H9 (cell line): ENCODE measurements around the gene KRTAP10-6. TPM values are rescaled to one million over a fixed set of nuclear protein-coding genes. Genes with fewer than 3 reads are reported as not detected.

Experiments
- DNase-seq: peaks from one replicate; pipeline ENCODE4 v3.0.0-alpha.2; 2017
- H2AFZ ChIP-seq: one replicate; pipeline ENCODE4 v1.6.1; 2013; ENCODE audit warnings: mild to moderate bottlenecking, low read length, control low read depth, moderate library complexity
- H2AK5ac ChIP-seq: 2 replicates; pipeline ENCODE4 v1.6.1; 2013; ENCODE audit warnings: low read length, control low read depth, mixed read lengths; ENCODE audit not compliant: insufficient read length
- H2BK120ac ChIP-seq: one replicate; pipeline ENCODE4 v1.6.1; 2013; ENCODE audit warnings: low read depth, mild to moderate bottlenecking, low read length, control low read depth, inconsistent platforms; ENCODE audit not compliant: poor library complexity, severe bottlenecking
- H2BK12ac ChIP-seq: 2 replicates; pipeline ENCODE4 v1.6.1; 2013; ENCODE audit warnings: low read length, control low read depth, mixed read lengths, low read depth; ENCODE audit not compliant: insufficient read length
- H2BK15ac ChIP-seq: 2 replicates; pipeline ENCODE4 v1.6.1; 2013; ENCODE audit warnings: low read depth, low read length, control low read depth
- H2BK20ac ChIP-seq: one replicate; pipeline ENCODE4 v1.6.1; 2013; ENCODE audit warnings: low read depth, mild to moderate bottlenecking, low read length, control low read depth, inconsistent platforms; ENCODE audit not compliant: poor library complexity, severe bottlenecking
- H2BK5ac ChIP-seq: 2 replicates; pipeline ENCODE4 v1.6.1; 2013; ENCODE audit warnings: low read length, control low read depth, mixed read lengths; ENCODE audit not compliant: insufficient read length
- H3K14ac ChIP-seq: 2 replicates; pipeline ENCODE4 v1.6.1; 2013; ENCODE audit warnings: low read length, control low read depth; ENCODE audit not compliant: insufficient read depth
- H3K18ac ChIP-seq: 2 replicates; pipeline ENCODE4 v1.6.1; 2013; ENCODE audit warnings: low read depth, mild to moderate bottlenecking, mixed read lengths, low read length, control low read depth; ENCODE audit not compliant: insufficient read length
- H3K23ac ChIP-seq: 2 replicates; pipeline ENCODE4 v1.6.1; 2013; ENCODE audit warnings: low read length, control low read depth, mixed read lengths, low read depth; ENCODE audit not compliant: insufficient read length
- H3K23me2 ChIP-seq: 2 replicates; pipeline ENCODE4 v1.6.1; 2013; ENCODE audit warnings: low read depth, mild to moderate bottlenecking, mixed read lengths, low read length, control low read depth; ENCODE audit not compliant: insufficient read length, poor library complexity, severe bottlenecking
- H3K27ac ChIP-seq: 2 replicates; pipeline ENCODE4 v1.5.1; 2013; ENCODE audit warnings: low read length, control low read depth, mixed read lengths, low read depth; ENCODE audit not compliant: insufficient read length
- H3K27me3 ChIP-seq: 2 replicates; pipeline ENCODE4 v1.6.1; 2013; ENCODE audit warnings: low read length, control low read depth, inconsistent platforms; ENCODE audit not compliant: insufficient read depth
- H3K4ac ChIP-seq: 2 replicates; pipeline ENCODE4 v1.6.1; 2013; ENCODE audit warnings: low read depth, mild to moderate bottlenecking, control low read depth, inconsistent platforms, low read length, moderate library complexity
- H3K4me1 ChIP-seq: 2 replicates; pipeline ENCODE4 v1.6.1; 2013; ENCODE audit warnings: low read length, control low read depth, inconsistent platforms; ENCODE audit not compliant: insufficient read depth
- H3K4me2 ChIP-seq: 2 replicates; pipeline ENCODE4 v1.6.1; 2013; ENCODE audit warnings: low read length, control low read depth, mixed read lengths; ENCODE audit not compliant: insufficient read length, insufficient read depth
- H3K56ac ChIP-seq: 2 replicates; pipeline ENCODE4 v1.6.1; 2013; ENCODE audit warnings: low read depth, mild to moderate bottlenecking, mixed read lengths, low read length, control low read depth; ENCODE audit not compliant: insufficient read length
- H3K79me1 ChIP-seq: 2 replicates; pipeline ENCODE4 v1.6.1; 2013; ENCODE audit warnings: low read depth, mild to moderate bottlenecking, moderate library complexity, low read length, control low read depth, inconsistent platforms; ENCODE audit not compliant: insufficient read depth, poor library complexity, severe bottlenecking
- H3K79me2 ChIP-seq: 2 replicates; pipeline ENCODE4 v1.6.1; 2013; ENCODE audit warnings: low read length, control low read depth, inconsistent platforms; ENCODE audit not compliant: insufficient read depth
- H3K9ac ChIP-seq: 2 replicates; pipeline ENCODE4 v1.6.1; 2013; ENCODE audit warnings: low read length, control low read depth, mixed read lengths; ENCODE audit not compliant: insufficient read length; ENCODE audit errors: extremely low read depth
- H3K9me3 ChIP-seq: one replicate; pipeline ENCODE4 v1.6.1; 2013; ENCODE audit warnings: low read depth, low read length, inconsistent platforms; ENCODE audit not compliant: control insufficient read depth
- H3T11ph ChIP-seq: one replicate; pipeline ENCODE4 v1.6.1; 2013; ENCODE audit warnings: mild to moderate bottlenecking, low read length, control low read depth, inconsistent platforms
- H4K20me1 ChIP-seq: one replicate; pipeline ENCODE4 v1.6.1; 2013; ENCODE audit not compliant: control insufficient read depth, insufficient read length, insufficient read depth
- H4K5ac ChIP-seq: 2 replicates; pipeline ENCODE4 v1.6.1; 2013; ENCODE audit warnings: low read depth, mild to moderate bottlenecking, mixed read lengths, low read length, control low read depth; ENCODE audit not compliant: insufficient read length
- H4K8ac ChIP-seq: replicated peaks from 2 replicates; pipeline ENCODE4 v1.6.1; 2013; ENCODE audit warnings: low read length, control low read depth, mixed read lengths, low read depth; ENCODE audit not compliant: insufficient read length
- H4K91ac ChIP-seq: 2 replicates; pipeline ENCODE4 v1.6.1; 2013; ENCODE audit warnings: low read depth, mild to moderate bottlenecking, moderate library complexity, mixed read lengths, low read length, control low read depth; ENCODE audit not compliant: insufficient read length
- H3K27ac Mint-ChIP-seq, 3 experiments: 2 replicates in 2 of 3; 3 replicates in 1 of 3; pipeline ENCODE4 v1.8.0; 2020 to 2021; ENCODE audit warnings: mixed read lengths in 3 of 3, mild to moderate bottlenecking in 1 of 3, moderate library complexity in 1 of 3
- H3K27me3 Mint-ChIP-seq: 2 replicates; pipeline ENCODE4 v1.8.0; 2021; ENCODE audit warnings: low read depth, mild to moderate bottlenecking, moderate library complexity, mixed read lengths
- H3K36me3 Mint-ChIP-seq, 3 experiments: 2 replicates in 2 of 3; 3 replicates in 1 of 3; pipeline ENCODE4 v1.8.0; 2020 to 2021; ENCODE audit warnings: low read depth in 3 of 3, mixed read lengths in 3 of 3; ENCODE audit not compliant: insufficient read depth in 1 of 3
- H3K4me1 Mint-ChIP-seq, 2 experiments: 2 replicates each; pipeline ENCODE4 v1.8.0; 2020; ENCODE audit warnings: mixed read lengths in 2 of 2
- H3K4me3 Mint-ChIP-seq, 2 experiments: 2 replicates in 1 of 2; 3 replicates in 1 of 2; pipeline ENCODE4 v1.8.0; 2020 to 2021; ENCODE audit warnings: mild to moderate bottlenecking in 2 of 2, mixed read lengths in 2 of 2, moderate library complexity in 1 of 2
- H3K9me3 Mint-ChIP-seq, 2 experiments: 2 replicates in 1 of 2; 3 replicates in 1 of 2; pipeline ENCODE4 v1.8.0; 2020; ENCODE audit warnings: mild to moderate bottlenecking in 2 of 2, mixed read lengths in 2 of 2, moderate library complexity in 1 of 2
- WGBS: extraction: QIAGEN DNeasy Blood & Tissue Kit; methylation state at CpG from one replicate; pipeline ENCODE4 v1.1.7; 2013; ENCODE audit warnings: missing lambda C conversion rate, low lambda C conversion rate, mixed read lengths; ENCODE audit not compliant: insufficient read length; ENCODE audit errors: extremely low coverage; 5-methylcytosine and 5-hydroxymethylcytosine counted together
- total RNA-seq: library from RNA; stranded (reverse); gene quantifications from 2 replicates; pipeline ENCODE4 v1.2.1, GENCODE V29; 2021
- TF ChIP-seq, protein P1 (sequence below): fragments of 200-600 bp; sonication (generic); conservative IDR thresholded peaks from 3 replicates; pipeline ENCODE4 v1.8.0; 2021; ENCODE audit warnings: antibody characterized with exemption, mild to moderate bottlenecking

KRTAP10-6 gene
- total RNA-seq, 1 experiment from 2014 or later = not detected

DNA sequence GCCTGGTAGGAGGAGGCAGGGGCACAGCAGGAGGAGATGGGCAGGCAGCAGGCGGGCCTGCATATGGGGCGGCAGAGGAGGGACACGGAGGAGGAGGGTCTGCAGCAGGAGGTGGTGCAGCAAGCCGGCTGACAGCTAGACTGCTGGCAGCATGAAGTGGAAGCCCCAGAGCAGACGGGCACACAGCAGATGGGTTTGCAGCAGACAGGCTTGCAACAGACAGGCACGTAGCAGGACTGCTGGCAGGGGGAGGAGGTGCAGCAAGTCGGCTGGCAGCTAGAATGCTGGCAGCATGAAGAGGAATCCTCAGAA, 12.5 kb downstream of the KRTAP10-6 start:
- peaks cover 18 to 28% of the 10 kb centered on the region in 2 experiments for H3K9me3 Mint-ChIP-seq
- Histone ChIP-seq H3K18ac (no peak overlapping the region), H3K23ac (no peak overlapping the region), H3K14ac (no peak overlapping the region), H2AK5ac (no peak overlapping the region), H4K8ac (no peak overlapping the region), H3K79me2 (no peaks in the 10 kb centered on the region), H4K5ac (no peak overlapping the region), H3K23me2 (no peaks in the 10 kb centered on the region), H3K9ac (no peak overlapping the region), H4K20me1 (no peaks in the 10 kb centered on the region), H2BK5ac (no peak overlapping the region), H3K79me1 (no peaks in the 10 kb centered on the region), H3K27me3 (no peaks in the 10 kb centered on the region), H3K9me3 (no peaks in the 10 kb centered on the region), H4K91ac (no peak overlapping the region), H3K4me1 (no peaks in the 10 kb centered on the region), H3K4ac (no peak overlapping the region), H3T11ph (no peak overlapping the region), H3K56ac (no peak overlapping the region), H3K27ac (no peak overlapping the region), H2BK12ac (no peak overlapping the region), H2AFZ (no peak overlapping the region), H2BK15ac (no peak overlapping the region), H3K4me2 (no peak overlapping the region), H2BK20ac (no peak overlapping the region), H2BK120ac (no peak overlapping the region)
- WGBS = no CpG with 5 or more reads among the region's 7 CpGs
- H3K4me3 Mint-ChIP-seq = no peak overlapping the region
- peak; percentile 23 for DNase-seq
- TF ChIP-seq, protein P1, sequence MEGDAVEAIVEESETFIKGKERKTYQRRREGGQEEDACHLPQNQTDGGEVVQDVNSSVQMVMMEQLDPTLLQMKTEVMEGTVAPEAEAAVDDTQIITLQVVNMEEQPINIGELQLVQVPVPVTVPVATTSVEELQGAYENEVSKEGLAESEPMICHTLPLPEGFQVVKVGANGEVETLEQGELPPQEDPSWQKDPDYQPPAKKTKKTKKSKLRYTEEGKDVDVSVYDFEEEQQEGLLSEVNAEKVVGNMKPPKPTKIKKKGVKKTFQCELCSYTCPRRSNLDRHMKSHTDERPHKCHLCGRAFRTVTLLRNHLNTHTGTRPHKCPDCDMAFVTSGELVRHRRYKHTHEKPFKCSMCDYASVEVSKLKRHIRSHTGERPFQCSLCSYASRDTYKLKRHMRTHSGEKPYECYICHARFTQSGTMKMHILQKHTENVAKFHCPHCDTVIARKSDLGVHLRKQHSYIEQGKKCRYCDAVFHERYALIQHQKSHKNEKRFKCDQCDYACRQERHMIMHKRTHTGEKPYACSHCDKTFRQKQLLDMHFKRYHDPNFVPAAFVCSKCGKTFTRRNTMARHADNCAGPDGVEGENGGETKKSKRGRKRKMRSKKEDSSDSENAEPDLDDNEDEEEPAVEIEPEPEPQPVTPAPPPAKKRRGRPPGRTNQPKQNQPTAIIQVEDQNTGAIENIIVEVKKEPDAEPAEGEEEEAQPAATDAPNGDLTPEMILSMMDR = no peak
- H3K4me1 Mint-ChIP-seq = peaks cover 14 to 29% of the 10 kb centered on the region in 2 experiments
- H3K27ac Mint-ChIP-seq = no peak overlapping the region
- peaks cover 0 to 28% (median 12%) of the 10 kb centered on the region in 3 experiments; a peak in 5 of 7 replicates for H3K36me3 Mint-ChIP-seq
- H3K27me3 Mint-ChIP-seq = peaks cover 16% of the 10 kb centered on the region
